SHP77 (cell line): ENCODE data around the gene FAM177A1.
"Not testable (repeated sequence)": the region's sequence is repeated elsewhere in the genome, so short reads cannot be mapped to it uniquely, and the experiment has no call there.

Experiments
- DNase-seq, 2 experiments: peaks; one replicate each; lab custom pipeline; 2025; lab: John Stamatoyannopoulos, UW

Gene FAM177A1

GRCh38 chr14:35061113-35061791 is 15.2 kb downstream of the FAM177A1 start:
- DNase-seq: not testable (repeated sequence)

- not testable (repeated sequence) for DNase-seq
Observed at GRCh38 chr14:35065731-35066130, 19.7 kb downstream of the FAM177A1 start.

- DNase-seq: no peak
Observed at GRCh38 chr14:35068238-35069012, 22.4 kb downstream of the FAM177A1 start.

- no peak for DNase-seq
Observed at GRCh38 chr14:35072226-35072625, 26.2 kb downstream of the FAM177A1 start.

- DNase-seq: no peak
Observed at GRCh38 chr14:35073486-35073885, 27.4 kb downstream of the FAM177A1 start.

- DNase-seq: no peak
Observed at GRCh38 chr14:35078082-35078481, 32.0 kb downstream of the FAM177A1 start.

GRCh38 chr14:35079742-35080141 is 33.7 kb downstream of the FAM177A1 start:
- DNase-seq: no peak

- no peak for DNase-seq
Observed at GRCh38 chr14:35083530-35084150, 37.6 kb downstream of the FAM177A1 start.

- no peak for DNase-seq
Observed at GRCh38 chr14:35085441-35085840, 39.4 kb downstream of the FAM177A1 start.

- DNase-seq: no peak
Observed at GRCh38 chr14:35088514-35088913, 42.4 kb downstream of the FAM177A1 start.

- not testable (repeated sequence) for DNase-seq
Observed at GRCh38 chr14:35094645-35095044, 48.6 kb downstream of the FAM177A1 start.

GRCh38 chr14:35107866-35108265 is 61.8 kb downstream of the FAM177A1 start:
- DNase-seq: no peak

- no peak for DNase-seq
Observed at GRCh38 chr14:35112641-35113040, 66.6 kb downstream of the FAM177A1 start.

- no peak for DNase-seq
Observed at GRCh38 chr14:35113308-35113950, 67.4 kb downstream of the FAM177A1 start.

GRCh38 chr14:35114036-35114435 is 68.0 kb downstream of the FAM177A1 start:
- no peak for DNase-seq

- DNase-seq: no peak
Observed at GRCh38 chr14:35116242-35116641, 70.2 kb downstream of the FAM177A1 start.

- DNase-seq: no peak
Observed at GRCh38 chr14:35117112-35117511, 71.0 kb downstream of the FAM177A1 start.

- DNase-seq: peak; percentile 24 to 27
Observed at GRCh38 chr14:35121026-35121886, 75.2 kb downstream of the FAM177A1 start.

GRCh38 chr14:35121887-35122695 is 76.0 kb downstream of the FAM177A1 start, which contains the start of the genes PPP2R3C and PRORP:
Gene PPP2R3C (minus strand): TSS chr14:35121990. CDS start chr14:35121959, 31 bp downstream.
Gene PRORP (plus strand): TSS chr14:35122552. CDS start chr14:35123246, 694 bp downstream.
- peak; percentile 97 to 98 for DNase-seq

GRCh38 chr14:35122696-35123387 is 76.8 kb downstream of the FAM177A1 start:
- peak in 1 of 2 experiments; percentile 28 for DNase-seq
